K562 (cell line): ENCODE results near the gene HCN3. TPM values are rescaled to one million over a fixed set of nuclear protein-coding genes. Genes with fewer than 3 reads are reported as not detected.

Experiments
- CBX3 ChIP-seq, 2 experiments: IDR thresholded peaks; 1 replicate in 1 of 2; 2 replicates in 1 of 2; pipeline ENCODE4 v1.6.1; 2012; ENCODE audit warnings: inconsistent platforms in 2 of 2, low read length in 2 of 2, borderline replicate concordance in 1 of 2, control low read depth in 1 of 2
- COPS2 ChIP-seq: fragments of 450-650 bp; conservative IDR thresholded peaks from 2 replicates; pipeline ENCODE4 v1.6.1; 2016; ENCODE audit warnings: mild to moderate bottlenecking, moderate library complexity
- CTBP1 ChIP-seq: fragments of 450-650 bp; IDR thresholded peaks from 2 replicates; pipeline ENCODE4 v1.6.1; 2016; ENCODE audit warnings: borderline replicate concordance
- E2F6 ChIP-seq, 2 experiments: IDR thresholded peaks; 2 replicates each; pipeline ENCODE4 v1.6.1; 2011; ENCODE audit warnings: borderline replicate concordance in 1 of 2, control low read depth in 1 of 2, low read depth in 1 of 2, low read length in 1 of 2, mild to moderate bottlenecking in 1 of 2, mixed read lengths in 1 of 2, moderate library complexity in 1 of 2; ENCODE audit not compliant: insufficient read depth in 1 of 2, insufficient read length in 1 of 2, poor library complexity in 1 of 2, severe bottlenecking in 1 of 2; ENCODE audit errors: extremely low read depth in 1 of 2
- ELF4 ChIP-seq: fragments of 450-650 bp; formaldehyde crosslinking; IDR thresholded peaks from 2 replicates; pipeline ENCODE4 v1.4.0; 2022; ENCODE audit warnings: missing genetic modification characterization
- ETS1 ChIP-seq: conservative IDR thresholded peaks from 2 replicates; pipeline ENCODE4 v1.6.1; 2011; ENCODE audit warnings: low read depth, mild to moderate bottlenecking, low read length; ENCODE audit not compliant: control insufficient read depth
- NFATC3 ChIP-seq: fragments of 450-650 bp; IDR thresholded peaks from 2 replicates; pipeline ENCODE4 v1.6.1; 2017; ENCODE audit warnings: mild to moderate bottlenecking
- NFYB ChIP-seq: IDR thresholded peaks from 2 replicates; pipeline ENCODE4 v1.6.1; 2011; ENCODE audit warnings: mild to moderate bottlenecking, moderate library complexity; ENCODE audit not compliant: insufficient read length; ENCODE audit errors: extremely low read depth
- PCBP1 ChIP-seq: fragments of 200-400 bp; formaldehyde crosslinking; IDR thresholded peaks from 2 replicates; pipeline ENCODE4 v1.6.1; 2018; ENCODE audit warnings: mild to moderate bottlenecking, low read depth, low read length; ENCODE audit not compliant: poor library complexity, severe bottlenecking
- RB1 ChIP-seq: fragments of 450-650 bp; IDR thresholded peaks from 2 replicates; pipeline ENCODE4 v1.6.1; 2017; ENCODE audit warnings: low read depth, mild to moderate bottlenecking
- SAP30 ChIP-seq: fragments of 200-600 bp; sonication (generic); IDR thresholded peaks from 2 replicates; pipeline ENCODE4 v1.6.1; 2012; ENCODE audit warnings: borderline replicate concordance, low read depth, mild to moderate bottlenecking, moderate library complexity, low read length, control low read depth, inconsistent platforms; ENCODE audit not compliant: insufficient read depth, poor library complexity, severe bottlenecking
- SP1 ChIP-seq: sonication (generic); formaldehyde crosslinking; IDR thresholded peaks from 2 replicates; pipeline ENCODE4 v1.8.1; 2022; ENCODE audit warnings: mild to moderate bottlenecking, missing genetic modification reagents
- SPI1 ChIP-seq: IDR thresholded peaks from 2 replicates; pipeline ENCODE4 v1.6.1; 2011; ENCODE audit warnings: low read depth, low read length, control low read depth, borderline replicate concordance
- XRCC4 ChIP-seq: IDR thresholded peaks from one replicate; pipeline ENCODE4 v1.6.1; 2011; ENCODE audit not compliant: insufficient read depth, insufficient read length; ENCODE audit errors: extremely low read depth
- ZFX ChIP-seq: sonication (generic); formaldehyde crosslinking; IDR thresholded peaks from 2 replicates; pipeline ENCODE4 v1.8.0; 2022; ENCODE audit warnings: mild to moderate bottlenecking, missing genetic modification reagents, moderate library complexity
- ZNF140 ChIP-seq: fragments of 250-450 bp; sonication (Bioruptor Pico); IDR thresholded peaks from 2 replicates; pipeline ENCODE4 v1.8.0; 2021; ENCODE audit warnings: moderate library complexity, mild to moderate bottlenecking, inconsistent platforms
- ZNF143 ChIP-seq: sonication (generic); formaldehyde crosslinking; IDR thresholded peaks from 2 replicates; pipeline ENCODE4 v1.9.0; 2022; ENCODE audit warnings: mild to moderate bottlenecking, missing genetic modification reagents
- polyA plus RNA-seq, 8 experiments: library from polyadenylated mRNA; depleted of rRNA in 4 of 8; stranded (reverse) in 5 of 8; unstranded in 3 of 8; fragments of >200 nt; fragmentation: Nextera tagmentation in 2 of 8; fragmentation: Illumina TruSeq in 1 of 8; extraction: Ambion mirVana in 2 of 8; extraction: Trizol in 1 of 8; gene quantifications; 2 replicates each; pipeline versions ENCODE4 v1.2.1 to v1.2.3, GENCODE V29; 2011 to 2014; ENCODE audit warnings: inconsistent platforms in 1 of 8, missing spikeins in 1 of 8
- total RNA-seq, 7 experiments: library from RNA; depleted of rRNA in 6 of 7; stranded (reverse); fragments of >200 nt in 6 of 7; fragmentation: Illumina TruSeq in 2 of 7; extraction: Trizol in 2 of 7; gene quantifications; 2 replicates each; pipeline versions ENCODE4 v1.2.1 to v1.2.3, GENCODE V29; 2011 to 2021; ENCODE audit warnings: low replicate concordance in 1 of 7
- TF ChIP-seq, protein P1 (sequence below): sonication (generic); formaldehyde crosslinking; IDR thresholded peaks from 2 replicates; pipeline ENCODE4 v1.8.0; 2022; ENCODE audit warnings: mild to moderate bottlenecking, missing genetic modification reagents, borderline replicate concordance
- TF ChIP-seq, protein P2 (sequence below), 2 experiments: IDR thresholded peaks; 2 replicates each; pipeline ENCODE4 v1.6.1; 2012; ENCODE audit warnings: improper control_type of control experiment in 2 of 2, low read depth in 2 of 2, low read length in 2 of 2, borderline replicate concordance in 1 of 2

Gene HCN3
- total and polyA plus RNA-seq, 9 of the 15 experiments (the other 6 are each of a cell fraction or from before 2014, with no cell fraction given) = 0.91 to 9.7 (median 3.9) TPM

DNA sequence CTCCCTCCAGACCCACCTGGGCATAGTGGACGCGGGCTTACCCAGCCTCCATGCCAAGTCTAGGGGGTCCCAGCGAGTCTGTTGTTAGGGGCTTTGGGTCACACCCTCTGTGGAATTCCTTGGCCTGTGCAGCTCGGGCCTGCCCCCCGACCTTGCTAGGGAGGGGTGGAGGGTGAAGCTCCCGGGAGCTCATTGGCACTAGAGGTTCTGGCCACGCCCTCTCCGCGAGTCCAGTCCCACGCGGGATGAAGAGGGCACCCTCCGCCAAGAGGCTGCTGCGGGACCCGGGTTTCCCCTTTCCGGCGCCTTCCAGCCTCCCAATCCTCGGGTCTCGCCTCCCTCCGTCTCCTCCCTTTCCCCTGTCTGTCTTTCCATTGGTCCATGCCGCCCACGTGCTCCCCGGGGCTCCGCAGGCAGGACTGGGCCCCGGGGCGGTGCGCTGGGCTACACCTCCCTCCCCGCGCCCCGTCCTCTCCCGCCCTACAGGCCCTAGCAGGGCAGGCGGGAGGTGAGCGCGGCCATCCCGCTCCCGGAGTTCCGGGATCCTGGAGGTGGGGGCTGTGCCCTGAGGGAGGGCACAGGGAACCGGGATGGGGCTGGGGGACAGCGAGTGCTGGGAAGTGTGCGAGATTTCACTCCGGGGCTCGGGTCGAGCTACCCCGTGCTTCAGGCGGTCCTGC is 46.9 kb downstream of the HCN3 start (continued):
- TF ChIP-seq, protein P1, sequence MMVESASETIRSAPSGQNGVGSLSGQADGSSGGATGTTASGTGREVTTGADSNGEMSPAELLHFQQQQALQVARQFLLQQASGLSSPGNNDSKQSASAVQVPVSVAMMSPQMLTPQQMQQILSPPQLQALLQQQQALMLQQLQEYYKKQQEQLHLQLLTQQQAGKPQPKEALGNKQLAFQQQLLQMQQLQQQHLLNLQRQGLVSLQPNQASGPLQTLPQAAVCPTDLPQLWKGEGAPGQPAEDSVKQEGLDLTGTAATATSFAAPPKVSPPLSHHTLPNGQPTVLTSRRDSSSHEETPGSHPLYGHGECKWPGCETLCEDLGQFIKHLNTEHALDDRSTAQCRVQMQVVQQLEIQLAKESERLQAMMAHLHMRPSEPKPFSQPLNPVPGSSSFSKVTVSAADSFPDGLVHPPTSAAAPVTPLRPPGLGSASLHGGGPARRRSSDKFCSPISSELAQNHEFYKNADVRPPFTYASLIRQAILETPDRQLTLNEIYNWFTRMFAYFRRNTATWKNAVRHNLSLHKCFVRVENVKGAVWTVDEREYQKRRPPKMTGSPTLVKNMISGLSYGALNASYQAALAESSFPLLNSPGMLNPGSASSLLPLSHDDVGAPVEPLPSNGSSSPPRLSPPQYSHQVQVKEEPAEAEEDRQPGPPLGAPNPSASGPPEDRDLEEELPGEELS = no peak
- TF ChIP-seq COPS2 = no peak
- peak; percentile 25; the same call in 1 of the 2 replicates for TF ChIP-seq SP1 (CRISPR knock-in tag)
- no peak for TF ChIP-seq XRCC4
- no peak for TF ChIP-seq CTBP1
- TF ChIP-seq NFYB = peak; percentile 78
- TF ChIP-seq NFATC3 = no peak
- TF ChIP-seq, protein P2, sequence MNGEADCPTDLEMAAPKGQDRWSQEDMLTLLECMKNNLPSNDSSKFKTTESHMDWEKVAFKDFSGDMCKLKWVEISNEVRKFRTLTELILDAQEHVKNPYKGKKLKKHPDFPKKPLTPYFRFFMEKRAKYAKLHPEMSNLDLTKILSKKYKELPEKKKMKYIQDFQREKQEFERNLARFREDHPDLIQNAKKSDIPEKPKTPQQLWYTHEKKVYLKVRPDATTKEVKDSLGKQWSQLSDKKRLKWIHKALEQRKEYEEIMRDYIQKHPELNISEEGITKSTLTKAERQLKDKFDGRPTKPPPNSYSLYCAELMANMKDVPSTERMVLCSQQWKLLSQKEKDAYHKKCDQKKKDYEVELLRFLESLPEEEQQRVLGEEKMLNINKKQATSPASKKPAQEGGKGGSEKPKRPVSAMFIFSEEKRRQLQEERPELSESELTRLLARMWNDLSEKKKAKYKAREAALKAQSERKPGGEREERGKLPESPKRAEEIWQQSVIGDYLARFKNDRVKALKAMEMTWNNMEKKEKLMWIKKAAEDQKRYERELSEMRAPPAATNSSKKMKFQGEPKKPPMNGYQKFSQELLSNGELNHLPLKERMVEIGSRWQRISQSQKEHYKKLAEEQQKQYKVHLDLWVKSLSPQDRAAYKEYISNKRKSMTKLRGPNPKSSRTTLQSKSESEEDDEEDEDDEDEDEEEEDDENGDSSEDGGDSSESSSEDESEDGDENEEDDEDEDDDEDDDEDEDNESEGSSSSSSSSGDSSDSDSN (IDR thresholded peaks at IDR 0.05; ENCODE audit: borderline replicate concordance in 1 of 2, low read depth in 2 of 2, low read length in 2 of 2) = 0 out of 4 replicates have a peak, but pooled peaks of 1 of the 2 experiments have one; percentile 11
- peak; percentile 22; the same call in 1 of the 2 replicates for TF ChIP-seq ETS1
- TF ChIP-seq ZNF140 (CRISPR knock-in tag) = no peak
- peak in 1 of 2 experiments; percentile 28; a peak in 1 of 3 replicates for TF ChIP-seq CBX3 (IDR thresholded peaks at IDR 0.05; ENCODE audit: borderline replicate concordance in 1 of 2, low read length in 2 of 2)
- peak; percentile 59 for TF ChIP-seq SAP30
- no peak for TF ChIP-seq ELF4 (CRISPR knock-in tag)
- peak; percentile 57; the same call in 1 of the 2 replicates for TF ChIP-seq RB1
- TF ChIP-seq ZNF143 (CRISPR knock-in tag) = 0 out of 2 replicates have a peak, but pooled peaks have one; percentile 29
- TF ChIP-seq ZFX (CRISPR knock-in tag) = peak; percentile 76
- peak; percentile 59; the same call in 1 of the 2 replicates for TF ChIP-seq SPI1
- TF ChIP-seq PCBP1 = peak; percentile 82
- peak in 1 of 2 experiments; percentile 75 for TF ChIP-seq E2F6 (IDR thresholded peaks at IDR 0.05; ENCODE audit: borderline replicate concordance in 1 of 2, extremely low read depth in 1 of 2, insufficient read depth in 1 of 2, insufficient read length in 1 of 2, low read depth in 1 of 2, low read length in 1 of 2, poor library complexity in 1 of 2, severe bottlenecking in 1 of 2)
